ENCODE measurements around the gene XPR1.

- TF ChIP-seq POLR2AphosphoS5 (IDR thresholded peaks at IDR 0.05) (no peak), CTCF (IDR thresholded peaks at IDR 0.05) (no peak), POLR2A (IDR thresholded peaks at IDR 0.05) (no peak)
Measured at GRCh38 chr1:180916012-180916770, 284.4 kb downstream of the XPR1 start.
